ENCODE data around the gene NAT9.

Gene NAT9

DNA sequence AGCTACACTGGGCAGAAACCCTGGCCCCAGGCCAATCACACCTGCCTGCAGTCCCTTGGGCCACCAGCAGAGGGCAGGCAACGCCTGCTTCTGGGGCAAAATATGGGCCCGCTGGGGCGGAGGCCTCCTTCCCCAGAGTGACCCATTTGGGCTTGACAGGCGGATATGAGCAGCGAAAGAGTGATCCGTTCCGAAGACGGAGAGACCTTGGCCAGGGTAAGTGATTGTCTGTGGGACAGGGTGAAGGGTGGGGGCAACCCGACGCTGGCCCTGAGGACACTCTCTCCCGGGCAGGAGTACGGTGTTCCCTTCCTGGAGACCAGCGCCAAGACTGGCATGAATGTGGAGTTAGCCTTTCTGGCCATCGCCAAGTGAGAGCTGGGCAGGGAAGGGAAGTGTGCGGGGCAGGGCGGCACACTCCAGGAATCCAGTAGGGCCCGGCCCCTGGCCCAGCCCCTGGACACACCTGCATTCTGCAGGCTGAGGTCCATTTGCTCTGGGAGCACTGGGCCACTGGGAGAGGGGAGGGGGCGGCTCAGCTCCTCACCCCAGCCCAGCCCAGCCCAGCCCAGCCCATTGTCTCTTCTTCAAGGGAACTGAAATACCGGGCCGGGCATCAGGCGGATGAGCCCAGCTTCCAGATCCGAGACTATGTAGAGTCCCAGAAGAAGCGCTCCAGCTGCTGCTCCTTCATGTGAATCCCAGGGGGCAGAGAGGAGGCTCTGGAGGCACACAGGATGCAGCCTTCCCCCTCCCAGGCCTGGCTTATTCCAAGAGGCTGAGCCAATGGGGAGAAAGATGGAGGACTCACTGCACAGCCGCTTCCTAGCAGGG lies 31.2 kb downstream of the NAT9 start:
- peak; percentile 74 for DNase-seq (ENCODE audit: low read depth)

DNA sequence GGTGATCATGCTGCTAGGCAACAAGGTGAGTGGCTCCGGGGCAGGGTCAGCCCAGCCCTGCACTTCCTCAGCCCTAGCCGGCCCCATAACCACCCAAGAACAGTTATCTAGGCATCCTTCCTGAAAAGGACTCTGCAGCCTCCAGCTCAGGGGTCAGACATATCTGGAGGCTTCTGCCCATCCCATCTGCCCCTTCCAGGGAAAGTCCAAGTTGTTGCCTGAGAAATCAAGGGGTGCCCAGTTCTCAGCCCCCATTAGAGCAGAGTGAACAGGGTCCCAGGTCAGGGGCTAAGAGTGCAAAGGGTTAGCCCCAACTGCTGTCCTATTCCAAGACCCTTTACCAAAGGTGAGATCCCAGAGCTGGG lies 31.8 kb downstream of the NAT9 start:
- no peak for DNase-seq (ENCODE audit: low read depth)

DNA sequence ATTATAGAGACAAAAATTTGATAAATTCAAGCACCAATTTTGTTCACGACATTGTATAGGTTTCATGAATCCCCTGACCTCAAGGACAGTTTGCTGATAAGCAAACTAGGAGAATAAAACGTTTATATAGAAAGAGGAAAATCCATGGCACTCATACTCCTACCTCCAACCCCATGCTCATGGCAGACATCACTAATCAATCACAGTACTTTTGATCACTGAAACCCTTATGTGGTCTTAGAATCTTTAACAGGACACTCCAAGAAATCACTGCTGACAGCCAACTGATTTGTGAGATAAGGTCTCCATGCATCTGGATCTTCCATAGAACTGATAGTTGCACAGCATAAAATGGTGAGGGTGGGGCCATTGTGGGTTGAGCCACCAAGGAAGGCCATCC lies 32.4 kb downstream of the NAT9 start:
- DNase-seq (ENCODE audit: low read depth): no peak

DNA sequence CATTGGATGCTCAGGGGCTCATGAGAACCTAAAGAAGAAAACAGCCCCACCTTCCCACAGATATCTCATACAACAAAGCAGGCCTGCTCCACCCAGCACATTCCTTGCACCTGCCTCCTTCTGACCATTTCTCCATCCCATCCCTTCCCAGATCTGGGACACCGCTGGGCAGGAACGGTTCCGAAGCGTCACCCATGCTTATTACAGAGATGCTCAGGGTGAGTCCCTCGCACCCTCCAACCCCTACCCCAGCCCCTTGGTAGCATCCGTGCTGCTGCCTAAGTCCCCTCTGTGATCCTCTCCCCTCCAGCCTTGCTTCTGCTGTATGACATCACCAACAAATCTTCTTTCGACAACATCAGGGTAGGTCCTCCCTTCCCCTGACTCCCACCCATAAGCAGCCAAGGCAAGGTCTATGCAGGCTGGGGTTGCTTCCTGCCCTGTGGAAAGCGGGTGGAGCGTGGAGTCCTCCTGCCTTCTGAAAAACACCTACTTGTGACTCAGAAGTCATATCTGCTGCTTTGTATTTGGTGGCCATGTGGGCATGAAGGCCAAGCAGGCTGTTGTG lies 33.1 kb downstream of the NAT9 start:
- DNase-seq (ENCODE audit: low read depth): no peak

DNA sequence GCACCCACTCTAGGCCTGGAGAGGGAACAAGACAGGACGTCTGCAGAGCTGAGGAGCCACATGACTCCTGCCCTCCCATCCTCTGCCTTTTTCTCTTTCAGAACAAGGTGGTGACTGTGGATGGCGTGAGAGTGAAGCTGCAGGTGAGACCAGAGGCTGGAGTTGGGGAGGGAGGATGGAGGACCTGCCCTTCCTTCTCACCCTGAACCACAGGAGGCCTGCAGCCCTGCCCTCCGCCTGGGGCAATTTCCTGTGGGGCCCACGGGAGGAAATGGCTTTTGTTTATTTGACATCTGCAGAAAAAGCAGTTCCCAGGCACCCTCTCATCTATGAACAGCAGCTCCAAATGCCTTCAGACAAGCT lies 34.0 kb downstream of the NAT9 start:
- DNase-seq (ENCODE audit: low read depth): peak; percentile 23

DNA sequence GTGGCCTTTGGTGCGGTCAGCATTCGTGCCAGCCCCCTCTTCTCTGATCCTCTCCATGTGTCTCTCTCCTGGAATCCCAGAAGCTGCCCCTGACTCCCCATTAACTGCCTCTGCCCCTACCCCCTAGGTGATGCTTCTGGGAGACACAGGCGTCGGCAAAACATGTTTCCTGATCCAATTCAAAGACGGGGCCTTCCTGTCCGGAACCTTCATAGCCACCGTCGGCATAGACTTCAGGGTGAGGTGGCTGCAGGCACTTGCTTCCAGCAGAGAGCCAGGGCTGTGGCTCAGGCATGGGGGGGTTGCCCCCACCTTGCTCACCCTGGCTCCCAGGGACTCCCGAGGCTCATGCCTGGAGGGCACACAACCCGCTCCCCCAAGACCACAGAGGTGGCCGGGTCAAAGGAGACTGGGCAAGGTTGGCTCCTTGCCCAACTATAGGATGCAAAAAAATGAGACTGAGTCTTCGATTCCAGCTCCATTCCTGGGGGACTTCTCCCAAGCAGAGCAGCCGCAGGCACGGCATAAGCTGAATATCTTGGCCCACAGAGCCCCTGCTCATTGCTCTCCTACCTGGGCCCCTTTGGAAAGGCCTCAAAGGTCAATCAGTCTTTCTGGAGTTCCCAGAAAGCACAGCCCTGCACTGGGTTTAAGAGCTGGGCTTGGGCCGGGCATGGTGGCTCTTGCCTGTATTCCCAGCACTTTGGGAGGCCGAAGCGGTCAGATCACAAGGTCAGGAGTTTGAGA lies 35.3 kb downstream of the NAT9 start:
- no peak for DNase-seq (ENCODE audit: low read depth)

DNA sequence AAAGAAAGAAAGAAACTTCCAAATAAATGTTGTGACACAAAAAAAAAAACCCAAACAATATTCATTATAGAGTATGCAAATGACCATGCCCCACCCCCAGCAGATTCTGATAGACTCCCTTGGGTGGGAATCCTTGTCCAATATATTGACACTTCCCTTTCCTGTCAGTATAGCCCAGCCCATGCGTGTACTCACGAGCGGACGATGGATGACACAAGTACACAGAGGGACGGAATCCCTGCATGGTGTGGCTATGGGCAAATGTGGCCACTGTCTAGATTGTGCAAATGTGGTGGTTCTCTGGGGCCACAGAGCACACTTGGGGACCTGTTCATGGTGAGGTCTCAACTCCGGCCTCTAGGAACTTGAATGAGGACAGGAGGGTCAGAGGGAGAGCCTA lies 36.0 kb downstream of the NAT9 start:
- DNase-seq (ENCODE audit: low read depth): no peak

DNA sequence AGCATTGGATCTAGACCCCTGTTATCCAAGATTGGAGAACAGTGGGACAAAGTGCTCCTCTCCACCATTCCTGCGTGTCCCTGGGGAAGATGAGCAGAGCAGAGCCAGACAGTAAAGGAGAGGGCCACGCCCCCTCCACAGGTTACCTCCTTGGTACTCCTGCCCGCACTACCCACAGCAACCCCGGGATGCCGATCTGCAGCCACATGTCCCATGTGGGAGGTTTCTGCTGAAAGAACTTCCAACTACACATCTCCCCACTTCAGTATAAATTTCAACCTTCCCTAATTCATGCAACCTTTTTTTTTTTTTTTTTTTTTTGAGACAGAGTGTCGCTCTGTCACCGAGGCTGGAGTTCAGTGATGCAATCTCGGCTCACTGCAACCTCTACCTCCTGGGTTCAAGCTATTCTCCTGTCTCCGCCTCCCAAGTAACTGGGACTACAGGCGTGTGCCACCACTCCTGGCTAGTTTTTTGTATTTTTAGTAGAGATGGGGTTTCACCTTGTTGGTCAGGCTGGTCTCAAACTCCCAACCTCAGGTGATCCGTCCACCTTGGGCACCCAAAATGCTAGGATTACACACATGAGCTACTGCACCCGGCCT lies 36.8 kb downstream of the NAT9 start:
- no peak for DNase-seq (ENCODE audit: low read depth)

DNA sequence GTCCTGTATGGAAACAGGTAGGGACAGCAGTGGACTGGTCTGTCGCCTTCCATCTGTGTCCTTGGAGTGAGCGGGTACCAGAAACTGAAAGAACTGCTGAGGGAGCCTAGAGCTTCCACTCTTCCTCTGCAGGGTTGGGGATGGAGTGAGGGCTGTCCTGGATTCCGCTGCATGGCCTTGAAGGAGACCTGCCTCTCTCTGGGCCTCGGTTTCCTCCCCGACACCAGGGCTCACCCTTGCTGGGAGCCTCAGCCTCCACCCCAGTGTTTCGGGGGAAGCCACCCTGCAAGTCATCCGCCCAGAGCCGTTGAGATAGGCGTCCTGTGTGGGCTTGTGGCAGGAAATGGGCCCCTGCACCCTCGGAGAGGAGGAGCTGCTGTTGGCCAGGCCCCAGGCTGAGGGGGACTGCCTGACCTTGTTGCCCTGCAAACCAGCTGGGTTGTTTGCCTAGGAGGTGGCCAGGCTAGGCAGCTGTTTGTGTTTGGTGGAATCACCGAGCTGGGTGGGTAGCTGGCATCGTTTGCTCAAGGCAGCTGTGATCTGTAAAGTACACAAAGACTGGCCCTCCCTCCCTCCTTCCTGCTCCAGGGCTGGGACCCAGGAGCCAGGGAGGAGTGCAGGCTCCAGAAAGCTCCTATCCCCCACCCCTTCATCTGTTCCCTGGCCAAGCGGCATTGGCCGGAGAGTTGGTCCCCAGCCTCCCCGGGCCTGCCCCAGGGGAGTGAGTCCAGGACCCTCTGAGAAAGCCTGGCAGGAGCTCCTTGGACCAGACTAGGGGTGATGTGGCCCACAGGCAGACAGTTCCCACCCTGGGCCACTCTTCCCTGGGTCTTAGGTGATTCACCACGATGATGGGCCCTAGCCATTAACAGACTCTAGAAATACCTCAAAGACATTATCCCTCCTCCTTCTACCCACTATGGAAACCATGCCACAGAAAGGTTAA lies 37.8 kb downstream of the NAT9 start:
- DNase-seq (ENCODE audit: low read depth): peak; percentile 67

DNA sequence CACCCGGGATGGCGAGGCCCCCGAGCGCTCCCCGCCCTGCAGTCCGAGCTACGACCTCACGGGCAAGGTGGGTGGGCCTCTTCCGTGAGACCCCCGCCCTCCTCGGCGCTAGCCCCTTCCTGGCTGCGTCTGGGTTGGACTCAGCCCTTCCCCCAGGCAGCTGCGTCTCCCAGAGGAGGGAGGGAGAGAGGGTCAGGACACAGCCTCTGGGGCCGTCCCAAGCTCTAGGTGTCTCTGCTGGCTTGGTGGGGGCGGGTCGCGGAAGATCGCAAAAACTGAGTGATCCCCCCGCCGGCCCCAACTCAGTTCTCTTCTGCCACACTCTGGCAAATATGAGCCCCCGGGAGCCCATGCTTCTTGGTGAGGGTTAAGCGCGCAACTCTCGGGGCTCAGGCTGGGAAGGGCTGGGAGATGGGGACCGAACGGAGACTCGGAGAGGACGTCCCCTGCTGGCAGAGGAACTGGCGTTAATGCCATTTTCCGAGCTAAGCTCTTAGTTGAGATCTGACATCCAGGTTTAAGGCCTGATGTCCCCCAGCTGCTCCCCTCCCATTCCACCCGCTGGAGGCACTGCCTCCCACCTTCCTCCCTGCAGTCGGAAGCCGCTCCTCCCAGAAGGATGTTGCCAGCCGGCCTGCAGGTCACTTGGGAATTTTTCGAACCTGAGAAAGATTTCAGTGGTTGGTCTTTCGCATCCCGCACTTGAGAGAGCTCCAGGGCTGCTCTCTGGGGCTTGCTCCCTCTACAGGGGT lies 38.7 kb downstream of the NAT9 start:
- DNase-seq (ENCODE audit: low read depth): no peak

DNA sequence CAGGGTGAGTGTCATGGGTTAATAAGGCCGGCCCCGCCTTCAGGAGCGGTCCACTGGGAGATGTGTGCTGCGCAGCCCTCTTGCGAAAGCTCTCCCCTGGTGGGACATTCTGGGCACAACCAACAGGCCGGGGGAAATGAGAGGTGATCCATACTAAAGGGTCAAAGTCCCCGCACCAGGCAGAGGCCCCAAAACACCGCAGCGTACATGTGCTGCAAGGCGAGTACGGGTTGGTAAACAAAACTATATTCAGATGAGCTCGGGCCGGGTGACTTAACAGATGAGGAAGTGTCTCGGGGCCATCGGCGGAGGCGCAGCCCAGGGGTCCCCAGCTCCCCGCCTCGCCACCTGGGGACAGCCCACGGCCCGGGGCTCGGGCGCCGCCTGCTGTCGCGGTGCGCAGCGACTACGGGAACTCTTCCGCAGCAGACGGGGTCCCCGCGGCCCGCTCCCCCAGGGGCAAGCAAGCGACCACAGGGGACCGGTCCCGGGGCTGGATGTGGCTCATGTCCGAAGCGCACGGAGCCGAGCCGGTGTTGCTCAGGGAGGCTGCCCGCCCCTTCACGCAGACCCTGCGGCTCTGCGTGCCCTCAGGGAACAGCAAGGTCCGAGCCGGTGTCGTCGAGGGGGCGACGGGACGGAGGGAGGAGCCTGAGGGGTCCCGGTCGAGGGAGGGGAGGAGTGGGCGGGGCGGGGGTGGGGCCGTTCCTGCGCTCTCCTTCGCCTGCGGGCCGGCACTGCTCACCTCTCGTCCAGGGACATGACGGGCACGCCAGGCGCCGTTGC lies 39.4 kb downstream of the NAT9 start, which contains the start of gene RAB37:
RAB37 (plus strand) TSS at position 744 of the 786 bp plus-strand sequence; CDS start at position 761, 17 bp downstream.
- peak; percentile 36 for DNase-seq (ENCODE audit: low read depth)

DNA sequence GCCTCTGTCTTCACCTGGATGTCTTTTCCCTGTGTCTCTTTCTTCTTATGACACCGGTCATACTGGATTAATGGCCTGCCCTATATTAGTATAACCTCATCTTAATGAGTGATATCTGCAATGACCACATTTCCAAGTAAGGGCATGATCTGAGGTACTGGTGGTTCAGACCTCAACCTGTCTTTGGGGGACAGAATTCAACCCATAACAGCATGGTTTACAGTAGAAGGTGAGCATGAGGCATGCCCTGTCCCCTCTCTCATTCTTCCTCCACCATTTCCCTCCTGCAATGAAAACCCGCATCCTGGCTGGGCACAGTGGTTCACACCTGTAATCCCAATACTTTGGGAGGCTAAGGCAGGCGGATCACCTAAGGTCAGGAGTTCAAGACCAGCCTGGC lies 41.9 kb downstream of the NAT9 start:
- DNase-seq (ENCODE audit: low read depth): no peak

DNA sequence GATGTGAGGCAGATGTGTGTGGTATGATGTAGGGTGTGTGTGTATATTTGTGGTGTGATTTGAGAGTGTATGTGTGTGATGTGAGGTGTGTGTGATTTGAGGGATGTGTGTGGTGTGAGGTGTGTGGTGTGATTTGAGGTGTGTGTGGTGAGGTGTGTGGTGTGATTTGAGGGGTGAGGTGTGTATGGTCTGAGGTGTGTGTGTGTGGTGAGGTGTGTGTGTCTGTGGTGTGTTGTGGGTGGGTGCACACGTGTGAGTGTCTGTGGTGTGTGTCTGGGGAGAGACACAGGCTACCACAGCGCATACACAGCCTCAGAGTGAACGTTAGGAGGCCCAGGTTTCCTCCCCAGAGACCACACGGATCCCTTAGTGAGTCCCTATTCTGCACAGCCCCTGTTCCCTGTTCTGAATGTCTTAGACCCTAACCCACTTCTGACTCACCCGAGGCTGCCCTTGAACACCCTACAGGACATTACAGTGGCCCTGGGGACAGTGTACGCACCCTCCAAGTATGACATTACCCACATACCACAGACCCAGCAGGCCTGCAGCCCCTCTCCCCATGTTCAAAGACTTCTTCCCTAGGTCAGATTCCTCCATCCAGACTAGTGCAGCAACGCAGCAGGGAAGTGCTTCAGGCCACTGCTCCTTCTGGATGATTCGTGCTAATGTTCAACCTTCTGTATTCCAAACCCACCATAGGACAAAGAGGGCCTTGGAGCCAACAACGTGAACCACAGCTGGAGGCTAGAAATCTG lies 42.6 kb downstream of the NAT9 start:
- no peak for DNase-seq (ENCODE audit: low read depth)

DNA sequence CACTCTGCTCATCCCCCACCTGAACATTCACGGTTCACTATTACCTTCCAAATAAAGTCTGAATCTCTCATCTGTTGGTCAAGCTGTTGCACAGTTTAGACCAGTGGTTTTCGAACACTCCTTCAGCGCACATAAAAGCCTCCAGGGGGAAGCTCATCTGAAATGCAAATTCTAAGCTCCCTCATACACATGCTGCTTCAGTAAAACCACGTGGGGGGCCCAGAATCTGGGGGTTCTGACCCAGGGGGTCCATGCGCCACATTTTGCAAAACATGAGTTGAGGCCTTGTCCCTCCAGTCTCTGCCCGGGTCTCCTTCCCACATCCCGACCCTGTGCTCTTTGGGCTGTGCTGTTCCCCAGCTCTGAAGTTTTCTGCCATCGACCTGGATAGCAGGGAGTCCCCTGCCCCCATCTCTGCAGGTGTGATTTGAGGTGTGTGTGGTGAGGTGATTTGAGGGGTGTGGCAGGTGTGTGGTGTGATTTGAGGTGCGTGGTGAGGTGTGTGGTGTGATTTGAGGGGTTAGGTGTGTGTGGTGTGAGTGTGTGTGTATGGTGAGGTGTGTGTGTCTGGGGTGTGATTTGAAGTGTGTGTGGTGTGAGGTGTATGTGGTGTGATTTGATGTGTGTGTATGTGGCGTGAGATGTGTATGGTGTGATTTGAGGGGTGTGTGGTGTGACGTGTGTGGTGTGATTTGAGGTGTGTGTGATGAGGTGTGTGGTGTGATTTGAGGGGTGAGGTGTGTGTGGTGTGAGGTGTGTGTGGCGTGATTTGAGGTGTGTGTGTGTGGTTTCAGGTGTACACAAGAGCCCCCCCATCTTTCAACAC lies 43.9 kb downstream of the NAT9 start:
- DNase-seq (ENCODE audit: low read depth): no peak

DNA sequence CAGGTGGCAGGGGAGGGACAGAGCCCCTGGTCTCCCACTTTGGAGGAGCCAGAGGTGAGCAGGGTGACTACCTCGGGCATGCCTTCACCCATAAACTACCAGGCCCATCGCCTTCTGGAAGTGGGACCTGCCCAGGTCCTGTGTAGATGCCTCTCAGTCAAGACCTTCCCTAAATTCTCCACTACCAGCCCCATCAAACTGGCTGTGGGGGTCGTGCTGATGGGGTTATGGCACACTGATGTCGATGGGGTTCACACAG lies 44.9 kb downstream of the NAT9 start:
- DNase-seq (ENCODE audit: low read depth): no peak

DNA sequence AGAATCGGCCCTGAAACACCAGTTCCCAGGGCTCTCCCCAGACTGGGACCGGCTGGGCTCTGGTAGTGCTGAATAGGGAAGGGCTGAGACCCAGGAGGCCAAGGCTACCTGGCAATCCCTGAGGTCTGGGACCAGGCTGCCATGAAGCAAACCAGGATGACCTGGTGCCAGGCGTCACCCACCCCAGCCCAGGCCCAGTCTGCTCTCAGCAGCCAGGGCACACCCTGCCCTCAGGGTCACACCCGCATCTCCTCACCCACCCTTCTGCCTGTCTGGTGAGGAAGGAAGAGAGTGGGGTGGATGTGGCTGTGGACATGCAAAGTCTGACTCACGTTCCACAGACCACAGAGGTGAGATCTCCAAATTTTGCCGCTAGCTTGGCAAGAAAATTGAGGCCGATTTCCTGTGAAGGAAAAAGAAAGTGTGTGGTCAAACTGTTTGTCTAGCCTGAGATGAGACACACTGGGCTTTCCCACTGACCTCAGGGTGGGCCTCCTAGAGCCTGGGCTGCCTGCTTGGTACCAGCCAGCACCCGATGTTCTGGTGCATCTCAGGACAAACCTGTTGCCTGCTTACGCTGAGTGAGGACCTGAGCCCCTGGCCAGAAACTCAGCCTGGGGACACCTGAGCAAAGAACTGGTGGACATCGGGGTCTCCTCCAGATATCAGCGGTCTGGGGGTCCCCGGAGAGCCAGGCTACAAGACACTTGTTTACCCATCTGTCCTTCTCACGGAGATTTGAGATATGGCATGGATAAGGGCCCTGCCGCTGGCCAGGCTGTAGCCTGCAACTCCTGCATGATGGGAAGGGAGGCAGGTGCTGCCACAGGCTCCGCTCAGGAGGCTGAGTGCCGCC lies 45.4 kb downstream of the NAT9 start:
- DNase-seq (ENCODE audit: low read depth): peak; percentile 52

DNA sequence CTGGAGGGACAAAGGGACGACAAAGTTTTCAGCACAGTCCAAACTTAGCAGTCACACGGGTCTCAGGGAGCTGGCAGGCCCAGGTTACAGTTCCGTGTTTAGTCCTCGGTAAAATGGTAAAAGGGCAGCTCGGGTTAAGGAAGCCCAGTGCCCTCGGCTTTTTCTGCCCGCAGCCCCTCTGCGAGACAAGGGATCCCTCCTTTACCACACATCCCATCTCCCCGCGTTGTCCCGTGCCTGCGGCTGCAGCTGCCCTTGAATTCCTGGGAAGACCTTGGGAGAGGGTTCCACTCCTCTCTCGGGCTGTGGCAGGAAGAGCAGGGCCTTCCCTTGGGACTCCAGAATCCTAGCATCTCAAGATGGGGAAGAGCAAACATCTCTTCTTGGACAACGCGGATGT lies 46.3 kb downstream of the NAT9 start:
- no peak for DNase-seq (ENCODE audit: low read depth)

DNA sequence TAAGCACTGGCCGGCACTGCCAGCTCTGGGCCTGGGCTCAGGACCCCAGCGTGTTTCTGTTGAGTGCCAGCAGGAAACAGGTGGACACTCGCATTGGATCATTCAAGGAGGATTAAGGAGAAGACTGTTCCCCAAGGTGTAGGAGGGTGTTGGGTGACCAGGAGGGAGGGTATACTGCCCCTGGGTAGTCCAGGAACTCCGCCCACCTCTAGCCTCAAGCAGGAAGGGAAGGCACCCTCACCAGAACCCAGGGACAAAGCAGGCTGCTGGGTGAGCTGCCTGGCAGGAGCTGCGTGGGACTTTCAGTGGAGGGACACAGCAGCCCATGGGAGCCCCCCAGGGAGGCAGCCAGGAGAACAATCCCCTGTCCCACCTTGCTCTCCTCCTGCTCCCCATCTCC lies 46.8 kb downstream of the NAT9 start:
- no peak for DNase-seq (ENCODE audit: low read depth)

All from stimulated activated CD8-positive, alpha-beta memory T cell treated with anti-CD3 and anti-CD28 coated beads, Interleukin-4, amount 100 ng/mL, for 24 hours (primary cell).